ENCODE data around the gene CTCFL. TPM values are rescaled to one million over a fixed set of nuclear protein-coding genes. Genes with fewer than 3 reads are reported as not detected.

The CTCFL gene
- total and polyA plus RNA-seq, 2 of the 8 experiments (the other 6 are each of a cell fraction or from before 2014, with no cell fraction given) = 0.30 to 0.80 TPM

DNA sequence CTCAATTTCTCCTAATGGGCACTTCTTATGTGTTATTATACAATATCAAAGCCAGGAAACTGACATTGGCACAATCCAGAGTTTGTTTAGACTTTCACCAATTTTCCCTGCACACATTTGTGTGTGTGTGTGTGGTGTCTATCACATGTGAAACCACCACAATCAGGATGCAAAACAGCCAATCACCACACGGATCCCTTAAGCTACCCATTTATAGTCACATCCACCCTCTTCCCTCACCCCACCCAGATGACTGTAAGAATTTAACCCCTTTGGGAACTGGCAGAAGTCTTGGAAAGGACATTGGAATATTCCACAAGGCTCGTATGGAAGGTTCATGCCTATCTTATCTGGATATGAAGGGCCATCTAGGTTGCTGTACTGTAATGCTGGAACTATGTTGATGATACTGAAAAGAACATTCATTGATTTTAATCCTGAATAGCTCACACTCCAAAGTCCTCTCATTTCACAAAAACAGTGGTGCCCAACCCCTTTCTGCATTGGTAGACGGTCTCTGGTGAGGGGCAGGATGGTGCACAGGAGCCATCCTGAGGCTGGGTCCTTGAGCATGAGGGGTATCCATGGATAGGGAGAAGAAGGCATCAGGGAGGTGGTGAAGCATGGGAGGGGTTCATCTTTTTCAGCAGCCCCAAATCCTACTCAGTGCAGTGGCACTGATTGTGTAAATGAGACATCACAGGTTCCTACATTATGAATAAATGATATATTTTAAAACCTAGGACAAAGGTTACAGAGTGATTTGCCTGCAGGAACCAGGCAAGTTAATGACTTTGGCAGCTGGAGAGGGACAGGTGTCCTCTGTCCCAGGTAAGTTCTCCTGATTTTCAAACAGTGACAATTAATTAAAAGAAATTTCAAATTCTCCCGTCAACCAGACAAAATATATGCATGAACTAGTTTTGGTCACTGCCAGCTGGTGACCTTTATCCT is 12.1 kb upstream of the CTCFL start:
- Histone ChIP-seq H3K4me2 (ENCODE audit: insufficient read depth in 1 of 2, low read depth in 2 of 2, low read length in 2 of 2) (no peak overlapping the region), H4K8ac (ENCODE audit: extremely low read depth, insufficient read depth, low read length) (no peak overlapping the region), H4K5ac (ENCODE audit: insufficient read length, low read depth, low read length) (no peak overlapping the region), H3K4me1 (replicated peaks in 1 of 4; ENCODE audit: control insufficient read depth in 3 of 4, insufficient read depth in 4 of 4, low read length in 3 of 4) (no peaks in the 10 kb centered on the region), H3K79me2 (ENCODE audit: control insufficient read depth in 1 of 2, insufficient read depth in 2 of 2, low read length in 2 of 2) (no peaks in the 10 kb centered on the region), H2BK15ac (ENCODE audit: low read length) (no peak overlapping the region), H4K20me1 (replicated peaks in 1 of 2; ENCODE audit: control insufficient read depth in 1 of 2, insufficient read depth in 2 of 2, low read length in 2 of 2) (no peaks in the 10 kb centered on the region), H2AK5ac (ENCODE audit: low read depth, low read length) (no peak overlapping the region), H3K14ac (ENCODE audit: insufficient read length) (no peak overlapping the region), H2BK120ac (replicated peaks; ENCODE audit: low read depth, low read length) (no peak overlapping the region), H2AFZ (ENCODE audit: low read length) (no peak overlapping the region), H3K79me1 (ENCODE audit: low read depth, low read length) (no peaks in the 10 kb centered on the region), H2BK20ac (ENCODE audit: low read length) (no peak overlapping the region), H3K36me3 (ENCODE audit: control insufficient read depth in 2 of 4, insufficient read depth in 4 of 4, low read length in 3 of 4) (no peaks in the 10 kb centered on the region; a peak in 1 of 8 replicates), H3K9ac (replicated peaks in 1 of 4; ENCODE audit: extremely low read depth in 1 of 4, low read depth in 3 of 4, low read length in 3 of 4) (no peak overlapping the region), H3K9me3 (ENCODE audit: insufficient read depth in 2 of 2, low read depth in 1 of 2, low read length in 1 of 2) (peaks cover 4 to 10% of the 10 kb centered on the region in 2 experiments; a peak in 1 of 4 replicates), H3K18ac (ENCODE audit: extremely low read depth, low read length) (no peak overlapping the region), H3K27me3 (replicated peaks in 1 of 4; ENCODE audit: control insufficient read depth in 3 of 4, extremely low read depth in 1 of 4, insufficient read depth in 3 of 4, low read length in 3 of 4) (no peaks in the 10 kb centered on the region), H3K27ac (ENCODE audit: low read depth, low read length) (no peak overlapping the region), H2BK12ac (ENCODE audit: low read depth, low read length) (no peak overlapping the region), H3K4me3 (ENCODE audit: extremely low read depth in 1 of 4, insufficient read depth in 2 of 4, low read depth in 3 of 4, low read length in 4 of 4) (no peak overlapping the region), H3K23ac (ENCODE audit: insufficient read length) (no peak overlapping the region), H4K91ac (replicated peaks; ENCODE audit: insufficient read length, low read length) (no peak overlapping the region), H3K23me2 (ENCODE audit: low read depth, low read length) (peaks cover 2% of the 10 kb centered on the region; the same call in 1 of the 2 replicates), H3K56ac (replicated peaks; ENCODE audit: insufficient read length, low read depth, low read length) (no peak overlapping the region), H3K4ac (replicated peaks; ENCODE audit: insufficient read length, low read depth, low read length) (no peak overlapping the region), H2BK5ac (ENCODE audit: low read depth, low read length) (no peak overlapping the region)
- CTCF ChIA-PET (ENCODE audit: partially characterized antibody) = interaction anchor here (0.7 to 1.6 kb wide), 4 partner anchors 9 to 51 kb away, joined by 3 to 7 read pairs (median 4); no protein-coding TSS in a partner anchor
- DNase-seq (ENCODE audit: low read depth in 1 of 2, low spot score in 2 of 2) (no peak), FAIRE-seq (no peak)
- WGBS, 2 experiments (ENCODE audit: extremely low coverage in 1 of 2, insufficient coverage in 1 of 2, insufficient read length in 1 of 2, insufficient replicate concordance in 2 of 2, low coverage in 1 of 2, low lambda C conversion rate in 2 of 2, missing lambda C conversion rate in 1 of 2) = 84% methylated on average over 4 of the region's 4 CpGs; no CpG with 5 or more reads in 1 of the 2 experiments
- POLR2A ChIA-PET (ENCODE audit: partially characterized antibody) = no interaction called here
- TF ChIP-seq CTBP2 (IDR thresholded peaks at IDR 0.05; ENCODE audit: borderline replicate concordance, insufficient read depth, insufficient read length, low read length) (no peak), SP2 (IDR thresholded peaks at IDR 0.05; ENCODE audit: low read length) (no peak)

Data from H1 (cell line).